OCI-LY3 (cell line): ENCODE data around the gene TIGIT.
A peak's percentile ranks its signal among the peaks of the same experiment; 100 is the strongest.

ENCODE experiments used
- H2AFZ ChIP-seq: fragments of 200-600, 300-600 bp; shearing (Covaris generic); 2 replicates; pipeline ENCODE4 v1.6.0; 2014; ENCODE audit warnings: antibody characterized with exemption, low read depth, low read length
- H3K27ac ChIP-seq: fragments of 200-600, 300-600 bp; sonication (generic); 2 replicates; pipeline ENCODE4 v1.5.1; 2014; ENCODE audit warnings: mild to moderate bottlenecking, low read length, moderate library complexity, mixed read lengths
- H3K27me3 ChIP-seq: fragments of 200-600, 300-600 bp; sonication (generic); 2 replicates; pipeline ENCODE4 v1.6.1; 2014; ENCODE audit warnings: low read depth, low read length, mixed read lengths
- H3K36me3 ChIP-seq: fragments of 200-600, 300-600 bp; sonication (generic); replicated peaks from 2 replicates; pipeline ENCODE3; 2014; ENCODE audit warnings: low read depth, low read length, mixed read lengths
- H3K4me1 ChIP-seq: fragments of 300-600, 200-600 bp; sonication (generic); 2 replicates; pipeline ENCODE4 v1.6.1; 2014; ENCODE audit warnings: low read length, mixed read lengths
- H3K4me2 ChIP-seq: fragments of 200-600, 300-600 bp; sonication (generic); 2 replicates; pipeline ENCODE4 v1.6.1; 2014; ENCODE audit warnings: low read length, mixed read lengths
- H3K4me3 ChIP-seq: fragments of 300-600, 200-600 bp; sonication (generic); 2 replicates; pipeline ENCODE4 v1.5.1; 2014; ENCODE audit warnings: antibody characterized with exemption, mild to moderate bottlenecking, low read length, moderate library complexity
- H3K79me2 ChIP-seq: fragments of 300-600, 200-600 bp; shearing (Covaris generic); 2 replicates; pipeline ENCODE4 v1.6.1; 2014; ENCODE audit warnings: mild to moderate bottlenecking, low read length, mixed read lengths
- H3K9ac ChIP-seq: fragments of 300-600, 200-600 bp; shearing (Covaris generic); 2 replicates; pipeline ENCODE4 v1.6.0; 2014; ENCODE audit warnings: mild to moderate bottlenecking, low read length, moderate library complexity
- H3K9me3 ChIP-seq: fragments of 200-600, 300-600 bp; shearing (Covaris generic); 2 replicates; pipeline ENCODE4 v1.6.1; 2014; ENCODE audit warnings: low read length, mixed read lengths; ENCODE audit not compliant: insufficient read depth
- H4K20me1 ChIP-seq: fragments of 200-600, 300-600 bp; sonication (generic); 2 replicates; pipeline ENCODE4 v1.6.1; 2016; ENCODE audit warnings: low read length, mixed read lengths; ENCODE audit not compliant: insufficient read depth
- EZH2phosphoT487 ChIP-seq: fragments of 200-600 bp; shearing (Covaris generic); IDR thresholded peaks from 2 replicates; pipeline ENCODE4 v1.6.1; 2018; ENCODE audit warnings: antibody characterized with exemption, mixed run types, low read depth
- TF ChIP-seq, protein P1 (sequence below): fragments of 200-600, 300-600 bp; sonication (generic); IDR thresholded peaks from 2 replicates; pipeline ENCODE4 v1.5.1; 2014; ENCODE audit warnings: antibody characterized with exemption, low read length, low read depth

The TIGIT gene

DNA sequence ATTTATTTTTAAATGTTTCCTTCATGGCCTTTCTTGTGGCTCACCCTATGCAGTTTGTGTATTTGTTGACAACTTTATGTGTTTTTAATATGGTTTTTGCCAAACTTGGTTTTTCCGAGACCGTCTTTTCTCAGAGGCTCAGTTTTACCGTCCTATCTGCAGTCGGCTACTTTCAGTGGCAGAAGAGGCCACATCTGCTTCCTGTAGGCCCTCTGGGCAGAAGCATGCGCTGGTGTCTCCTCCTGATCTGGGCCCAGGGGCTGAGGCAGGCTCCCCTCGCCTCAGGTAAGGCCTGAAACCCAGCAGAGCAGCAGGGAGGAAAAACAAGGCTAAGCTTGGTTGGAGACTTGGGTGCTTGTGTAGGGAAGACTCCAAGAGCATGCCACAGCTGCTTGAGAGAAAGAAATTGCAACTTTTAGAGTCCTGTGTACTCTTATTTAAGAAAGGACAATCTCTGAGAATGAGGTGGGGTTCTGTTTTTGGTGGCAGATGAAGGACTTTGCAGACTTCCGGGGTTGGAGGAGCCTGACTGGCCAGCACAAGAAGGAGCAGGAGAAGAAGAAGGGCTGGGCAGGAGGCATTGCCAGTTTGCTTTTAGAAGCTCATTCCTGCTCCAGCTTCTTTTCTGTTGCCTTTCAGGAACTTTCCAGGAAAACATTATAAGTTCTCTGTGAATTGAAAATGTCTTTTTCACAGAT, at the start of gene TIGIT:
TIGIT (plus strand) TSS at position 191 of the 698 bp plus-strand sequence; CDS start at position 225, 34 bp downstream.
- TF ChIP-seq EZH2phosphoT487, result no peak
- TF ChIP-seq, protein P1, sequence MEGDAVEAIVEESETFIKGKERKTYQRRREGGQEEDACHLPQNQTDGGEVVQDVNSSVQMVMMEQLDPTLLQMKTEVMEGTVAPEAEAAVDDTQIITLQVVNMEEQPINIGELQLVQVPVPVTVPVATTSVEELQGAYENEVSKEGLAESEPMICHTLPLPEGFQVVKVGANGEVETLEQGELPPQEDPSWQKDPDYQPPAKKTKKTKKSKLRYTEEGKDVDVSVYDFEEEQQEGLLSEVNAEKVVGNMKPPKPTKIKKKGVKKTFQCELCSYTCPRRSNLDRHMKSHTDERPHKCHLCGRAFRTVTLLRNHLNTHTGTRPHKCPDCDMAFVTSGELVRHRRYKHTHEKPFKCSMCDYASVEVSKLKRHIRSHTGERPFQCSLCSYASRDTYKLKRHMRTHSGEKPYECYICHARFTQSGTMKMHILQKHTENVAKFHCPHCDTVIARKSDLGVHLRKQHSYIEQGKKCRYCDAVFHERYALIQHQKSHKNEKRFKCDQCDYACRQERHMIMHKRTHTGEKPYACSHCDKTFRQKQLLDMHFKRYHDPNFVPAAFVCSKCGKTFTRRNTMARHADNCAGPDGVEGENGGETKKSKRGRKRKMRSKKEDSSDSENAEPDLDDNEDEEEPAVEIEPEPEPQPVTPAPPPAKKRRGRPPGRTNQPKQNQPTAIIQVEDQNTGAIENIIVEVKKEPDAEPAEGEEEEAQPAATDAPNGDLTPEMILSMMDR, result no peak
- Histone ChIP-seq H3K4me3 (no peak within 1 kb of the TSS), H2AFZ (peak within 1 kb of the TSS; percentile 62), H3K9ac (no peak within 1 kb of the TSS; the same call in 1 of the 2 replicates), H3K36me3 (no peaks in the 10 kb centered on the region), H3K9me3 (no peaks in the 10 kb centered on the region), H3K4me1 (peaks cover 57% of the 10 kb centered on the region), H4K20me1 (no peaks in the 10 kb centered on the region), H3K27me3 (no peaks in the 10 kb centered on the region), H3K4me2 (peak within 1 kb of the TSS; percentile 70; the same call in 1 of the 2 replicates), H3K79me2 (no peaks in the 10 kb centered on the region), H3K27ac (no peak within 1 kb of the TSS; the same call in 1 of the 2 replicates)

DNA sequence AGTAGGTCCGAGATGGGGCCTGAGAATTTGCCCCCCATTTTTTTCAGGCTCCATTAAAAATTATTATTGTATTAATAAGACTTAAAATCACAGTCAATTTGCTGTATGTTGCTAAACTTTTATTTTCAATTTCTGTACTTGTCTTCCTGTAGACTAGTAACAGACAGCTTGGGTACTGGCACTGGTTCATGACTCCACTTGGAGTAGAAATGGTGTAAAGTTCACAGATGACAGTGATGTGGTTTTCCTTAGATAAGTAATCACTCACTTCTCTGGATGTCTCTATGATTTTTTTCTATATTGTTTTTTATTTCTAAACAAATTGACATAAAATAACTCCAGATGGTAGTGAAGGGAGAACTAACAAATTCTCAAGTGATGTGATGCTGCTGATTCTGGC, 40.9 kb upstream of the TIGIT start:
- Histone ChIP-seq H4K20me1 (no peaks in the 10 kb centered on the region), H3K27me3 (no peaks in the 10 kb centered on the region), H3K36me3 (peaks cover 2% of the 10 kb centered on the region)

DNA sequence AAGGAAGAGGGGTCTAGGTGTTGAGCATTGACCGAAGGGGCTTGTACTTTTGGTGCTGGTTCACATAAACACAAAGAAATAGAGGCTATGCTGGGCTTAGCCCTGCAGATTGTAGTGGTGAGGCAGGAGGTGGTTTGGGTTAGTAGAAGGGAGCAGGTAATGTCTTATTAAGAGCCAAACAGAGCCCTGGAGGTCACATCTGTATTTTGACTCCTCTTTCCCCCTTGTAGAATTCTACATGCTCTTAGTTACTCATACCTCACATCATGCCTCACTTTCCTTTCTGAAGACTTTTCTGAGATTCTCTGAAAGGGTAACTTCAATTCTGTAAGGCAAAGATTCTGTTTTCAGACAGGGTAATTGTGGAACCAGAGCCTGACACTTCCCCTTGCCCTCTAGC, 40.3 kb upstream of the TIGIT start:
- H3K79me2 ChIP-seq, result no peaks in the 10 kb centered on the region
- H4K20me1 ChIP-seq, result no peaks in the 10 kb centered on the region
- H3K4me1 ChIP-seq, result no peaks in the 10 kb centered on the region
- H3K9ac ChIP-seq, result no peak overlapping the region
- no peak overlapping the region for H3K4me2 ChIP-seq
- no peaks in the 10 kb centered on the region for H3K9me3 ChIP-seq
- no peak overlapping the region for H3K27ac ChIP-seq
- no peak overlapping the region for H3K4me3 ChIP-seq
- no peaks in the 10 kb centered on the region for H3K27me3 ChIP-seq
- H3K36me3 ChIP-seq, result peaks cover 2% of the 10 kb centered on the region
- H2AFZ ChIP-seq, result no peak overlapping the region
- TF ChIP-seq, protein P1, result no peak
- no peak for TF ChIP-seq EZH2phosphoT487

More for the DNA sequence above, 40.9 kb upstream of the TIGIT start:
- Histone ChIP-seq H3K4me3 (no peak overlapping the region), H3K4me1 (no peaks in the 10 kb centered on the region), H3K9me3 (no peaks in the 10 kb centered on the region), H3K9ac (no peak overlapping the region), H3K27ac (no peak overlapping the region), H2AFZ (no peak overlapping the region), H3K79me2 (no peaks in the 10 kb centered on the region), H3K4me2 (no peak overlapping the region)
- TF ChIP-seq, protein P1, result no peak
- no peak for TF ChIP-seq EZH2phosphoT487

DNA sequence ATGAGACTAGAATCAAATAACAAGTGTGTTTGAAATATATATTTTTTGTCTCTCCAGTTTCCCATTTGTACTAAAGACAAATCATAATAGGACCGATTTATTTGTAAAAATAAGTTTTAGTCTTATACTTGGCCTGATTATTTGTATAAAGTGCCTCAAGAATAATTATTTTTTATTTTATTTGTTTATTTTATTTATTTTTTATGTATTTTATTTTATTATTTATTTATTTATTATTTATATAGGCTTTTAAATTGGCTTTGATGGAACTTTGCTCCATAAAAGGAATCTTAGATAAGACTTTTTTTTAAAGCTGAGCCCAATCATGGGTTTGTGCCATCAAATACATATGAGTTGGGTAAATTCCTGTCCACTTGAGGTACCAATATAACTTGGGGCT, 34.3 kb upstream of the TIGIT start:
- Histone ChIP-seq H3K36me3 (peaks cover 2% of the 10 kb centered on the region), H4K20me1 (no peaks in the 10 kb centered on the region), H3K79me2 (no peaks in the 10 kb centered on the region), H2AFZ (no peak overlapping the region), H3K4me3 (no peak overlapping the region), H3K9ac (no peak overlapping the region), H3K4me1 (no peaks in the 10 kb centered on the region), H3K4me2 (no peak overlapping the region), H3K9me3 (peaks cover 7% of the 10 kb centered on the region; the same call in 1 of the 2 replicates), H3K27ac (no peak overlapping the region), H3K27me3 (no peaks in the 10 kb centered on the region)
- TF ChIP-seq, protein P1, result no peak
- TF ChIP-seq EZH2phosphoT487, result no peak
